Head of caudate nucleus (tissue), 42 donors: ENCODE results near the gene IHH.

Source experiments
- DNase-seq, 42 donors: peaks; one replicate each; pipeline versions ENCODE4 v3.0.0 to v3.0.0-alpha.2; 2020 to 2021; ENCODE audit warnings: mixed read lengths in 7 of 42
- intact Hi-C: fragments of 100-400 bp; cut with DNase I; formaldehyde crosslinking; loops from one replicate; pipeline ENCODE4 v1.15.0; 2022

The IHH gene

GRCh38 chr2:219025637-219026585 is 34.8 kb downstream of the IHH start:
- DNase-seq, result peak; percentile 58 to 94 (median 82)
- intact Hi-C loops, result no loop called here

- intact Hi-C loops, result no loop called here
- no peak for DNase-seq
Measured at GRCh38 chr2:219024059-219024458, 36.7 kb downstream of the IHH start.

GRCh38 chr2:219023045-219023605 is 37.6 kb downstream of the IHH start:
- intact Hi-C loops, result no loop called here
- DNase-seq, result no peak

- intact Hi-C loops, result no loop called here
- DNase-seq, result no peak
Measured at GRCh38 chr2:219022616-219023015, 38.1 kb downstream of the IHH start.

- intact Hi-C loops, result no loop called here
- DNase-seq, result no peak
Measured at GRCh38 chr2:219022041-219022440, 38.7 kb downstream of the IHH start.

- DNase-seq, result no peak
- intact Hi-C loops, result no loop called here
Measured at GRCh38 chr2:219021591-219021990, 39.1 kb downstream of the IHH start.

GRCh38 chr2:219020604-219021365 is 39.9 kb downstream of the IHH start:
- intact Hi-C loops, result no loop called here
- DNase-seq, result no peak

GRCh38 chr2:219019436-219019835 is 41.3 kb downstream of the IHH start:
- intact Hi-C loops, result no loop called here
- no peak for DNase-seq

GRCh38 chr2:219018726-219019125 is 42.0 kb downstream of the IHH start:
- intact Hi-C loops, result no loop called here
- DNase-seq, result no peak

GRCh38 chr2:219018286-219018685 is 42.4 kb downstream of the IHH start:
- intact Hi-C loops, result no loop called here
- no peak for DNase-seq

- intact Hi-C loops, result no loop called here
- DNase-seq, result peak in 36 of 42 donors; percentile 18 to 88 (median 60)
Measured at GRCh38 chr2:219017201-219017931, 43.4 kb downstream of the IHH start.

GRCh38 chr2:219016721-219017120 is 44.0 kb downstream of the IHH start:
- no peak for DNase-seq
- intact Hi-C loops, result no loop called here

- intact Hi-C loops, result no loop called here
- no peak for DNase-seq
Measured at GRCh38 chr2:219010873-219011272, 49.8 kb downstream of the IHH start.

- intact Hi-C loops, result no loop called here
- DNase-seq, result peak in 18 of 42 donors; percentile 11 to 70 (median 41)
Measured at GRCh38 chr2:219010162-219010756, 50.5 kb downstream of the IHH start.

- intact Hi-C loops, result no loop called here
- DNase-seq, result no peak
Measured at GRCh38 chr2:219009294-219009693, 51.4 kb downstream of the IHH start.
